ENCODE data around the gene THSD4. TPM values are rescaled to one million over a fixed set of nuclear protein-coding genes. Genes with fewer than 3 reads are reported as not detected.

Gene THSD4
- total RNA-seq, 4 donors from 2014 or later: 16.6 to 25.3 (median 24.1) TPM

GRCh38 chr15:71078506-71079207 lies 36.6 kb upstream of the THSD4 start:
- H3K27me3 ChIP-seq: no peaks in the 10 kb centered on the region
- WGBS: 47% methylated on average over 5 of the region's 6 CpGs
- H3K9me3 ChIP-seq: no peaks in the 10 kb centered on the region
- TF ChIP-seq POLR2AphosphoS5 (IDR thresholded peaks at IDR 0.05): no peak
- no peak for TF ChIP-seq EP300 (IDR thresholded peaks at IDR 0.05)
- TF ChIP-seq POLR2A (IDR thresholded peaks at IDR 0.05): no peak
- TF ChIP-seq CTCF (IDR thresholded peaks at IDR 0.05): no peak
- no peak overlapping the region for H3K27ac ChIP-seq
- H3K4me3 ChIP-seq: no peak overlapping the region
- DNase-seq (ENCODE audit: low spot score in 2 of 2): no peak
- peaks cover 30% of the 10 kb centered on the region for H3K4me1 ChIP-seq
- H3K36me3 ChIP-seq: no peaks in the 10 kb centered on the region

- H3K4me3 ChIP-seq: no peak overlapping the region
- no peaks in the 10 kb centered on the region for H3K36me3 ChIP-seq
- peaks cover 31% of the 10 kb centered on the region for H3K4me1 ChIP-seq
- DNase-seq (ENCODE audit: low spot score in 2 of 2): no peak
- 28% methylated on average over 6 of the region's 6 CpGs for WGBS
- peak overlapping the region; percentile 31 for H3K27ac ChIP-seq
- TF ChIP-seq POLR2A (IDR thresholded peaks at IDR 0.05) (no peak), POLR2AphosphoS5 (IDR thresholded peaks at IDR 0.05) (no peak), EP300 (IDR thresholded peaks at IDR 0.05) (no peak), CTCF (IDR thresholded peaks at IDR 0.05) (no peak)
- no peaks in the 10 kb centered on the region for H3K9me3 ChIP-seq
- H3K27me3 ChIP-seq: no peaks in the 10 kb centered on the region
Measured at GRCh38 chr15:71079208-71080044, 35.8 kb upstream of the THSD4 start.

- H3K9me3 ChIP-seq: no peaks in the 10 kb centered on the region
- no peaks in the 10 kb centered on the region for H3K27me3 ChIP-seq
- TF ChIP-seq EP300 (IDR thresholded peaks at IDR 0.05) (no peak), CTCF (IDR thresholded peaks at IDR 0.05) (no peak)
- WGBS: 66% methylated on average over 7 of the region's 7 CpGs
- no peaks in the 10 kb centered on the region for H3K36me3 ChIP-seq
- DNase-seq (ENCODE audit: low spot score in 2 of 2): no peak
- no peak overlapping the region for H3K27ac ChIP-seq
- H3K4me3 ChIP-seq: no peak overlapping the region
- peaks cover 31% of the 10 kb centered on the region for H3K4me1 ChIP-seq
Measured at GRCh38 chr15:71080166-71080565, 35.1 kb upstream of the THSD4 start.

GRCh38 chr15:71080705-71081104 lies 34.6 kb upstream of the THSD4 start:
- TF ChIP-seq POLR2AphosphoS5 (IDR thresholded peaks at IDR 0.05) (no peak), POLR2A (IDR thresholded peaks at IDR 0.05) (no peak), CTCF (IDR thresholded peaks at IDR 0.05) (no peak), EP300 (IDR thresholded peaks at IDR 0.05) (no peak)
- Histone ChIP-seq H3K4me3 (no peak overlapping the region), H3K36me3 (no peaks in the 10 kb centered on the region), H3K27me3 (no peaks in the 10 kb centered on the region), H3K4me1 (peaks cover 31% of the 10 kb centered on the region), H3K27ac (no peak overlapping the region), H3K9me3 (no peaks in the 10 kb centered on the region)
- DNase-seq (ENCODE audit: low spot score in 2 of 2): no peak
- WGBS: 56% methylated on average over 1 of the region's 1 CpG

GRCh38 chr15:71082803-71083202 lies 32.5 kb upstream of the THSD4 start:
- no peak overlapping the region for H3K4me3 ChIP-seq
- 58% methylated on average over 5 of the region's 5 CpGs for WGBS
- no peaks in the 10 kb centered on the region for H3K36me3 ChIP-seq
- no peaks in the 10 kb centered on the region for H3K9me3 ChIP-seq
- no peak for TF ChIP-seq CTCF (IDR thresholded peaks at IDR 0.05)
- no peak for TF ChIP-seq POLR2A (IDR thresholded peaks at IDR 0.05)
- H3K27ac ChIP-seq: peak overlapping the region; percentile 43
- no peaks in the 10 kb centered on the region for H3K27me3 ChIP-seq
- DNase-seq (ENCODE audit: low spot score in 2 of 2): no peak
- peaks cover 31% of the 10 kb centered on the region for H3K4me1 ChIP-seq

Data from suprapubic skin (tissue), 4 donors.